ENCODE results near the gene TMEM200B.

Gene TMEM200B

GRCh38 chr1:29126198-29126597 lies 2.5 kb upstream of the TMEM200B start:
- no peak for DNase-seq (ENCODE audit: low read depth in 2 of 2)
- H3K4me3 ChIP-seq (replicated peaks in 1 of 2; ENCODE audit: low read depth in 2 of 2, low read length in 2 of 2), result no peak overlapping the region
- TF ChIP-seq, protein P1, sequence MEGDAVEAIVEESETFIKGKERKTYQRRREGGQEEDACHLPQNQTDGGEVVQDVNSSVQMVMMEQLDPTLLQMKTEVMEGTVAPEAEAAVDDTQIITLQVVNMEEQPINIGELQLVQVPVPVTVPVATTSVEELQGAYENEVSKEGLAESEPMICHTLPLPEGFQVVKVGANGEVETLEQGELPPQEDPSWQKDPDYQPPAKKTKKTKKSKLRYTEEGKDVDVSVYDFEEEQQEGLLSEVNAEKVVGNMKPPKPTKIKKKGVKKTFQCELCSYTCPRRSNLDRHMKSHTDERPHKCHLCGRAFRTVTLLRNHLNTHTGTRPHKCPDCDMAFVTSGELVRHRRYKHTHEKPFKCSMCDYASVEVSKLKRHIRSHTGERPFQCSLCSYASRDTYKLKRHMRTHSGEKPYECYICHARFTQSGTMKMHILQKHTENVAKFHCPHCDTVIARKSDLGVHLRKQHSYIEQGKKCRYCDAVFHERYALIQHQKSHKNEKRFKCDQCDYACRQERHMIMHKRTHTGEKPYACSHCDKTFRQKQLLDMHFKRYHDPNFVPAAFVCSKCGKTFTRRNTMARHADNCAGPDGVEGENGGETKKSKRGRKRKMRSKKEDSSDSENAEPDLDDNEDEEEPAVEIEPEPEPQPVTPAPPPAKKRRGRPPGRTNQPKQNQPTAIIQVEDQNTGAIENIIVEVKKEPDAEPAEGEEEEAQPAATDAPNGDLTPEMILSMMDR (IDR thresholded peaks at IDR 0.05; ENCODE audit: low read depth, low read length), result no peak

DNA sequence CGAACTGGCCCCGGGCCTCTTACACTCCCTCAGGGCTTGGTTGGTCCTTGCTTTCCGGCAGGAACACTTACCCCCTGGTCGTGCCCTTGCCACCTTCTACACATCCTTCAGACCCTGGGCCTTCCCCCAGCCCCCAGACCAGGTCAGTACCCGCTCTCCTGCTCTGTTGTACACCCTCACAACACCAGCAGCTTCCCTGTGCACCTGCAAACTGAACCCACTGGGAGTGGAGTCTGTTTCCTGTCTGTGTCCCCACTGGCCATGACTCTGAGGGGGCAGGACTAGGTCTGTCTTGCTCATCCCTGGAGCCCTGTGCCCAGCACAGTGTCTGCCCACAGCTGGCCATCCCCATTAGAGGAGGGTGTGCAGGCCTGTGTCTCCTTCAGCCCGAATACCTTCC lies 2.1 kb upstream of the TMEM200B start:
- no peak overlapping the region for H3K4me3 ChIP-seq (replicated peaks in 1 of 2; ENCODE audit: low read depth in 2 of 2, low read length in 2 of 2)
- DNase-seq (ENCODE audit: low read depth in 2 of 2), result no peak
- TF ChIP-seq, protein P1 (IDR thresholded peaks at IDR 0.05; ENCODE audit: low read depth, low read length), result no peak

DNA sequence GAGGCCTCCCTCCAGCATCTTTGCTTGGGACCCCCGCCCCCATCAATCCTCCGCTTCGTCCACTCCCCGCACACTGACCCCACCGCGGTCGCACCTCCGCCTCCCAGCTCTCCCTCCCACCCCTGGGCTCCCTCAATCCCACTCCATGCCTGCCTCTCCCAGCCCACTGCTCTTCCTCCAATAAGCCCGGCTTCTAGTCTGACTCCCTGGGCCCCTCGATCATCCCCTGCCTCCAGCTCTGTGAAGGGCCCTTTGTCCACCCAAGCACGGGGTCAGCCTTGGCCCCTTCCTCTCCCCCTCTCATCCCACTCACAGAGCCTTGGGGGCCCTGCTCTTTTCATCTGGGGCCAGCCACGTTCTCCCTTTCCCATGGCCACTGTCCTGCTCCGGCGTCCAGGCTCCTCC lies 1.5 kb upstream of the TMEM200B start:
- peak overlapping the region; percentile 62 to 73 for H3K4me3 ChIP-seq (replicated peaks in 1 of 2; ENCODE audit: low read depth in 2 of 2, low read length in 2 of 2)
- TF ChIP-seq, protein P1 (IDR thresholded peaks at IDR 0.05; ENCODE audit: low read depth, low read length), result no peak
- DNase-seq (ENCODE audit: low read depth in 2 of 2), result no peak

GRCh38 chr1:29124366-29125236 lies 898 bp upstream of the TMEM200B start:
- TF ChIP-seq, protein P1 (IDR thresholded peaks at IDR 0.05; ENCODE audit: low read depth, low read length), result peak; percentile 50
- peak overlapping the region; percentile 62 to 73 for H3K4me3 ChIP-seq (replicated peaks in 1 of 2; ENCODE audit: low read depth in 2 of 2, low read length in 2 of 2)
- DNase-seq (ENCODE audit: low read depth in 2 of 2), result peak; percentile 73 to 91

DNA sequence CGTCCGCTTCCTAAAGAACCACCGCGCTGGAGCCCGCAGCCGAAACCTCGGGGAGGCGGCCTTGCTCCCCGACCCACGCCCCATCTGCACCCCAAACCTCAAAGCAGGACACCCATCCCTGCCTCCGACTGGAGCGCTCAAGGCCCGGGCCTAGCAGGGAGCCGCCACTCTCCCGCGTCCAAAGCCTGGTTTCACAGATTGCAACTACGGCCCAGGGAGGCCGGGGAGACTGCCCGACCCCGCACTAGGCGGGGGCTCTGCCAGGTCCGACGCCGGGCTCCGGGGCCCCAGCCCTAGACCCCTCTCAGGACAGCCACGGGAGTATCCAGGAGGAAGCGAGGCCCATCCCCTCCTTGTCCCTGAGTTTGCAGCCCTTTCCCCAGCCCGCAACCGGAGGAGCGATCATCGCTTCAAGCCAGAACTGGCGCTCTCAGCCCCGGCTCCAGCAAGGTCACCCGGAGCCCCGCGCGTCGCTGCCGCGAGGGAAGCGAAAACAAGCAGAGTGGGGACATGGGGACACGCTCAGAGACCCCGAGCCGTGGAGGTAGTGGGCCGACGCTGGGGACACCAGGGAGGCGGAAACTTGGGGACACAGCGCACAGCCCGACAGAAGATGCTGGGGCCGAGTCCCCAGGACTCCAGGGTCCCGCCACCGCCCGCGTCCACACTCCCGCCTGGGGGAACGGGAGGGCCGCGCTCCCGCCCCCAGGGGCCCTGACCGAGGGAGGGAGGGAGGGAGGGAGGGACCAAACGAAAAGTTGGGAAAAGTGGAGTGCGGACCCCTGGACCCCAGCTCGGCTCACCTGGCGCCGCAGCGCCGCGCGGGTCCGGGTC lies 433 bp downstream of the TMEM200B start:
- TF ChIP-seq, protein P1 (IDR thresholded peaks at IDR 0.05; ENCODE audit: low read depth, low read length), result no peak
- peak; percentile 40 for DNase-seq (ENCODE audit: low read depth in 2 of 2)
- H3K4me3 ChIP-seq (replicated peaks in 1 of 2; ENCODE audit: low read depth in 2 of 2, low read length in 2 of 2), result peak overlapping the region; percentile 62 to 73

DNA sequence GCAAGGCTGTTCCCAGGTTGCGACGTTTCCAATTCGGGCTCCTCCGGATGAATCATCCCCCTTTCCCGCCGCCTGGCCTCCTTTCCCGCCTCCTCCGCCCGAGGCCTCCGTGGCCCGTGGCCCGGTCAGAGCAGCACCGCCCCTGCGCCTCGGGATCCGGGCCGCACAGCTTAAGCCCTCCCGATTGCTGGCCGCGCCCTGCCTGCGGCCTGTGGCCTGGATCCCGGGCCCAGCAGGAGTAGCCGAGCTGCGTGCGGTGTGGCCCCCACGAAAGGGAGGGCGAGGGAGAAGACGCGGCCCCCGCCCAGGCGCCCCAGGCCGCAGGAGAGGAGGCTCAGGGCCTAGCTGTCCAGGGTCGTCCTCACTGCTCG lies 1.0 kb downstream of the TMEM200B start:
- H3K4me3 ChIP-seq (replicated peaks in 1 of 2; ENCODE audit: low read depth in 2 of 2, low read length in 2 of 2), result peak overlapping the region; percentile 62 to 73
- TF ChIP-seq, protein P1 (IDR thresholded peaks at IDR 0.05; ENCODE audit: low read depth, low read length), result no peak
- peak; percentile 81 to 86 for DNase-seq (ENCODE audit: low read depth in 2 of 2)
